Measurements from ENCODE around the gene GRIK1. TPM values are rescaled to one million over a fixed set of nuclear protein-coding genes. Genes with fewer than 3 reads are reported as not detected.

The GRIK1 gene
- total RNA-seq, 1 experiment from 2014 or later = not detected

DNA sequence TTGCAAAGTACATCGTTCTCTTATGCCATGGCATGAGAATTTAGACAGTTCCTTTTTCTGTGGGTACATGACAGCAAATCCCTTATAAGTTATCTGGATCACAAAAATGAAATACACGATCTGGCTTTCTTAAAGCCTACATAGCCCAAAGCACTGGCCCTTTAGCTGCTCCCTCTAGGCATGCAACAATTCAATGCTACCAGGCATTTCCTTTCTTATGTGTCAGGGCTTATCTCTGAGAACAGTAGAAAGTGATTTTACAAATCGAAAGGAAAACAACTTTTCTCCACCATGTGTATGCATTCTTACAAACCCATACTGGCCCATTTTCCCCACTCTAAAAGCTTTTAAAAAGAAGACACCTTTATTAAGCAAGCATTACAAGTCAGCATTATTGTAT, 139.7 kb downstream of the GRIK1 start:
- in situ Hi-C loops (cut with HindIII; ENCODE audit: low sequenced_read_pairs) = no loop called here

DNA sequence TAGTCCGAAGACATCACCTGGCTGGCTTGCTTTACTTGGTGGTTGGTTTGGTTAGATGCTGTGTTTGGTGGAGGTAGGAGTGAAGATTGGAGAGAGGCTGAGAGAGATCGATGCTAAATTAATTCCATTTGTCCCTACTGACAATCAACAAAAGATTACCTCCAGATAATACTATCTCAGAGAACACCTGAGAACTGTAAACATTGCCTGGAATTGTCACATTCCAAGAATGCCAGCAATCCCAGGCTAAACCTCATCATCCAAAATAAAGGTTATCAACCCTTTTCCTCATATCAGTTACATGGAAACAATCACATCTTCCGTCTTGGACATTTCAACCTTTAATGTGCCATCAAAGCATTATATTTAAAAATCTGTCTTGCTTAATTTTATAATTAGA, 141.0 kb downstream of the GRIK1 start:
- in situ Hi-C loops (cut with HindIII; ENCODE audit: low sequenced_read_pairs) = no loop called here
- DNase-seq (ENCODE audit: low spot score) = no peak

More for the DNA sequence above, 139.7 kb downstream of the GRIK1 start:
- DNase-seq (ENCODE audit: low spot score) = no peak

DNA sequence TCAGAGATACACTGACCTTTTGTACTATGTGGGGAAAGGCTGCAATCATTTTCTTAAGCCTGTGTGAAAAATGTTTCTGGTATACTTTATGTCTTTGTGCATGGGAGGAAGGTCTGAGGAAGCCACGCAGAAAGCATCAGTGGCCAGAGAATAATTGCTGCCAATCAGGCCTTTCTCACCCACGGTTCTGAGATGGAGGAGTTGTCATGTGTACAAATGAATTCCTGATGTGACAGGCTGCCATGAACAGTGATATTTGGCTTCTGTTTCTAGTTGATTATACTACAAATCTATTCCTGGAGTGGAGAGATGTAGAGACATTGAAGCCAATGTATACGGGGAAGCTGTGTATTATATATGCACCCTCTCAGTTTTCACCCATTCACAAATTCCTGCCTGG, 142.6 kb downstream of the GRIK1 start:
- in situ Hi-C loops (cut with HindIII; ENCODE audit: low sequenced_read_pairs) = no loop called here
- no peak for DNase-seq (ENCODE audit: low spot score)

DNA sequence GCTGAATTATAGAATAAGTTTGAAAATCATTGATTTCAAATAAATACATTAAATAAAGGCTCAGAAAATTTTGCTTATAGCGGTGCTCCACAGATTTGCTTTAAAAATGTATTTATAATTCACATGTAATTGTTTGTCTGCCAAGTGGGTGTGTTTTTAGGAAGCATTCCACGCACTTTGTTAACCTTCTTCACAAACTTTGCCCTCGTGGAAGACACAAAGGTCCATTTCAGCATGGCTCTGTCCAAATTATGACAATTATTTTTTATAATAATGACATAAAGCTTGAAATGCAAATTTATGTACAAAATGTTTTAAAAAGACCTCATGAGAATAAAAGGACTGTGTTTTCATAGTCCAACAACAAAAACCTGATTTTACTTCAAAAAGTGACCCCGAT, 146.1 kb downstream of the GRIK1 start:
- no peak for DNase-seq (ENCODE audit: low spot score)
- in situ Hi-C loops (cut with HindIII; ENCODE audit: low sequenced_read_pairs) = no loop called here

DNA sequence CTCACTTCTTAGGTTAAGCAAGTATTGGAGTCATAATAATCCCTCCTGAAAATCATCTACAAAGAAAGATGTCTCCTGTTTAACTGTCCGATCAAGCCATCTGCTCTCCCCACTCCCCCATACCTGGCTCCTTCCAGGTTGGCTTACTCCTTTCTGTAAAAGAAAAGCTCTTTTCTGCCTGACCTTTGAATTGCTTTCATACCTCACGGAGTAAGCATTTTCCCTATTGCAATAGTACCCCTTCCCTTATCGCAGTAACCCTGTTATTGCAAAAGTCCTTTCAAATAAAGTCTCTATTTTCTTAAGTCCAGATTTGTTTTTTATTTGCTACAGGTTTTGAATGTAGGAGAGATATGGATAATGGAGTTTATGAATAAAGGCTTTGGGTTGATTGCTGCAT, 150.4 kb downstream of the GRIK1 start:
- DNase-seq (ENCODE audit: low spot score) = no peak
- in situ Hi-C loops (cut with HindIII; ENCODE audit: low sequenced_read_pairs) = no loop called here

DNA sequence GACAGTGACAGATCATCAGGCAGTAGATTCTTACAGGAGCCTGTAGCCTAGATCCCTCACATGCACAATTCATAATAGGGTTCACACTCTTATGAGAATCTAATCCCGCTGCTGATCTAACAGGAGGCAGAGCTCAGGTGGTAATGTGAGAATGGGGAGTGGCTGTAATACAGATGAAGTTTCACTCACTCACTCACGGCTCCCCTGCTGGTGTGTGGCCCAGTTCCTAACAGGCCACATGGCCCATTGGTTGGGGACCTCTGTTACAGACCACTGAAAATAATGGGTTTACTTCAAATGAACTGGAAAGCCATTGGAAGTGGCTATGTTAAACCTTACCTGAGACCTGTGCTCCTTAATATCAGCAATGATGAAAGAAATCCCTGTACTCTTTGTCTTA, 151.0 kb downstream of the GRIK1 start:
- no peak for DNase-seq (ENCODE audit: low spot score)
- in situ Hi-C loops (cut with HindIII; ENCODE audit: low sequenced_read_pairs) = no loop called here

DNA sequence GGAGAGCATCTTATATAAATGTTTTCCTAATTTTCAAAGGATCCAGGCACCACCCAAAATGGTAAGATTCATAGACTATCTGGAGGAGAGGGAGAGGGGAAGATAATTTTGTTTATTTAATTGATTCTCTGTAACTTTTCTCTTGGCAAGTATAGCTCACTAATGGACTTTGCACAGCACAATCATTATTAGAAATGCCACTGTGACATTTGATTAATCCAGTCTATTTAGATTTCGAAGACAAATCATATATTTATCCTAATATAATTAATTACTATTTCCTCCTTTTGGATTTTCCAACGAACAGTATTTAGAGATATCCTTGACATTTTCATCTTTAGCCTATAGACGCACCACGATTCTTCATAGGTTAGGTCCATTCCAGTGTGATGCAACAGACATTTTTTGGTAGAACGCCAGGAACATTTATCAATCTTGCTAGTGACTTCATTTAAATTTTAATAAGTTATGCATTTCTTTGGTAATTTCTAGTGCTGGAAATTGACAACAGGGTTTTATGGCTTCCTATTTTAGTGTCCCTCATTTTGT, 152.4 kb downstream of the GRIK1 start:
- in situ Hi-C loops (cut with HindIII; ENCODE audit: low sequenced_read_pairs) = no loop called here
- no peak for DNase-seq (ENCODE audit: low spot score)

DNA sequence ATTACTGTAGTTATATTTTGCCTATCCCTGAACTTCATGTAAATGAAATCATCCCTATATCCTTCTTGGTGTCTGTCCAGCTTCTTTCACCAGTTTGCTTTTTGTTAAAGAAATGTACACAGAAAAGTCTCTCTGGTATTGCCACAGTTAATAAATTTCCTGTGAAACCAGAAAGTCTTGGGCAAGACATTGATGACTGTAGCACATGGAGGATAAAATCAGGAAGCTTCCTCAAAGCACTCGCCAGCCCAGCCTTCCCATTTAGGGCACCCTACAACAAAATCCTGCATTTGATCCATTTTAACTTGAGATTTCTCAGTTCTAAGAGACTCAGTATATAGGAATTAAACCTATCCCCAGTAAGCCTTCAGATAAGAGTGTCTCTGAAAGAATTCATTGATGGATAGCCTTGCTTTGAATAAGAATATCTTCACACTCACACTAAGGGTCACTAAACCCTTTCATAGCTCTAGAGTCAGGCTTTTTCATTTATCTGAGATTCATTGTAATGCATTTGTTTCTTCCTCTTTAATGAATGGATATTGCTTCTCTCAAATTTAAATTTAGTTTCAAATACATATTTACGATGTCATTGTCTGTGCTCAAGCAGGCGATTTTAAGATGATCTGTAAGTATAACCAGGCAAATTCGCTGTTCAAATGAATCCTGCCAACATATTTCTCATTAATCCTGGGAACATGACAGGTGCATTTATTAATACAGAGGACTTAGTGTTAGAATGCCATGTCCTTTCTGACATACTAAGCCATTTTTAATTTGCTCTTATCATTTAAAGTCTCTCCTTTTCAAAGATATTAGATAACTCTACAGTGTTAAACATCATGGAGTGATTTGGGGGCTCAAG, 153.1 kb downstream of the GRIK1 start:
- in situ Hi-C loops (cut with HindIII; ENCODE audit: low sequenced_read_pairs) = no loop called here
- DNase-seq (ENCODE audit: low spot score) = no peak

DNA sequence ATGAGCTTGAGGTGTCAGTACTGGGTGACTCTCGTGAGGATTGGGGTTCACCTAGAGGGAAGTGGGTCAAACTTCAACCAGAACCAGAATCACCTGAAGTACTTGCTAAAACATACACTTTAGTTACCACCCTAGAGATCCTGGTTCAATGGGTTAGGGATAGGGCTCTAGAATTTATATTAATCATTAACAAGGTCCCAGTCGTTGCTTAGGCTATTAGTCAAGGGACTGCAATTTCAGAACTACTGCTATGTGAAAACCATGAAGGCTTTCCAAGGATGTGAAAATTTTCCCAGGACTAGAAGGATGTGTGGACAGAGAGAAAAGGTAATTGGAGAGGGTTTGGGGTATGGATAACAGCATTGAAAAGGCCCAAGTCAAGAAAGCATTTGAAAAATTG, 162.6 kb downstream of the GRIK1 start:
- in situ Hi-C loops (cut with HindIII; ENCODE audit: low sequenced_read_pairs) = no loop called here
- no peak for DNase-seq (ENCODE audit: low spot score)

DNA sequence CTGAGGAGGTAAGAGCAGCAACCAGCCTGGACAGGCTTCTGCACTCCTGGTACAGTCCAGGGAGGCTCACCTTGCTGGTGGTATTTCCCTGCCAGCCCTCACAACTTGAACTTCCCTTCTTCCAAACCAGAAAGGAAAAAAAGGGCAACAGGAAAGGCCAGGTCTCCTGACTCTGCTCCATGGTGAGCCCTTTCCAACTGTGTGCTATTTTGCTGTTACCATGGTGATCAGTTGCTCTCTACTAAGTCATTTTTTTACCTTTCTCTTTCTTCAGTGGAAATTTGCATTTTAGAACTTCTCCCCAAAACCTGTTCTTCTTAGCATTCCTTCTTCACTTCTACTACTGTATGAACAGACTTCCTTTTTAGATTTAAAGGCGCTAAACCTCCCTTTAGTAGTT, 164.3 kb downstream of the GRIK1 start:
- no peak for DNase-seq (ENCODE audit: low spot score)
- in situ Hi-C loops (cut with HindIII; ENCODE audit: low sequenced_read_pairs) = no loop called here

DNA sequence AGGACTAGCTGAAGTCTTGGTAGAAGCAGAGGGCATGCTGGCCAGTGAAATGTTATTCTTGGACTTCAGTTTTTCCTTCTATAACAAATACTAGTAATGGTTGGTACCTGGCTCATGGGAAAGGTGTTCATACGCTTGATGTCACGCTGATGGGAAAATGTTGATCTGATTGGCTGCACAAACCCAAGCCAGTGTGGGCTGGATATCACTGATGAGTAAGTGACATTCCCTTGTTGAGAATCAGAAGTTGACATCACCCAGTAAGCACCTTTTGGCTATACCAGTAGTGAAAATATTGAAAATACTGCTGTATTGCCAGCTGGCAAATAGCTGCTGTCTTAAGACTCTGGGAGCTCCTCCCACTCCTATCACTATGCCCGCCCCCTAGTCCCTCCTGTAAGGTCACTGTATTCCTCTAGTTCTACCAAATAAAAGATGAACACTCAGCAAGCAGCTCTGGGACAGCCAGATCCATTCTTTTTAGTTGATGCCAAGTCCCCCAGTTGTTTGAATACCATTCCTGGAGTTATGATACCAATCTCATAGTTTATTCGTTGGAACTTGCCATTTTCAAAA, 168.2 kb downstream of the GRIK1 start:
- in situ Hi-C loops (cut with HindIII; ENCODE audit: low sequenced_read_pairs) = no loop called here
- no peak for DNase-seq (ENCODE audit: low spot score)

DNA sequence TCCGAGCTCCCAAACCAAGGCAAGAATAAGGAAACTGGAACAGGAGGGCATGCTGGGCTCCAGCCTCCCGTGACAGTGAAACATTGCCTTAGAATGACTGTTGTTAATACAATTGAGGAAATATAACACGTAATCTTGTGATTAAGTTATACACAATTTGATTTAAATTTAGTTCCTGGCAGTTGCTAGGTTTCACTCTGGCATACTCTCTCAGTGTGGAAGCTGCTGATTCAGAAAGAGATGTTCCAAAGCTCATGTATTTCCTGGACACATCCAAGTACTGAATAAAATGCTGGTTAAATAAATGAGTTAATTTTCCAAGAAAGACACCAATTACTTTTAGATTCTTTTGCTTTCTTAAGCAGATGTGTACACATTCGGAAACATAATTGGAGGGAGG, 176.1 kb downstream of the GRIK1 start:
- DNase-seq (ENCODE audit: low spot score) = no peak
- in situ Hi-C loops (cut with HindIII; ENCODE audit: low sequenced_read_pairs) = no loop called here

DNA sequence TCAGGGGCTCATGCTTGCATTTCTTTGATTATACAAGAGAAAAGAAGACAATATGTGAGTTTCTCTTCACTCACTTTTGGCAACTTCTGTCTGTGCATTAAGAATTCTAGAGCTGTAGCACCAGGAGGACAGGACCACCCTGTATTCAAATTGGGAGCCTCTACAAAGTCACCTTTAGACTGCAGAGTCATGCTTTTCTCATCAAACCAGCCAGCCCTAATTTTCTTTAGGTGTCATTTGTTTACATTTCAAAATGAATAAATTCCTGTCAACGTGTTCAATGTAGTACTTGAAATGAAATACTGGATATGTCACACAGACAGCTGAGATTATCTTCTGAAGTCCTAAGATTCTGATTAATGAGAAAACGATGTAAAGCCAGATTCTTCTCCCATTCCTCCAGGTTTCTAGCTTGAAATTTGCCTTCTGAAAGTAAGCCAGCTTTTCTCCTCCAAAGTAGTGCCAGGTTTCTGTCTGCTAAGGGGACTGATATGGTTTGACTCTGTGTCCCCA, 177.2 kb downstream of the GRIK1 start:
- no peak for DNase-seq (ENCODE audit: low spot score)
- in situ Hi-C loops (cut with HindIII; ENCODE audit: low sequenced_read_pairs) = no loop called here

DNA sequence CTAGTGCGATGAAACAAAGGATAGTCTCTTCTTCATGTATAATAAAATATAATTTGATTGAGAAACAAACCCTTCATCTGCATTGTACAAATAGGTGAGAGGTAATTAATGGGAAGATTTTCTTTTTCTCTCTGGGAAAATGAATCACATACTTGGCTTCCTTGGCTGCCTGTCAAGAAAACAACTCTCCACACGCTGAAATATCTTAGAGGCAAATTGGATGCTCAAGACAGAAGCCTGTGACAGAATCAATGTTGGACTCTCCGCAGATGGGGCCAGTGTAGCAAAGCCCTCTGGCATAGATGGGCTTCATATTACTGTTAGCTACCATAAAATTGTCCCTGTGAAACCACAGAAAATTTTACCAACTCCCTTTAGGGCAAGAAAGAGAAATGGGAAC, 186.6 kb downstream of the GRIK1 start:
- no peak for DNase-seq (ENCODE audit: low spot score)
- in situ Hi-C loops (cut with HindIII; ENCODE audit: low sequenced_read_pairs) = no loop called here

DNA sequence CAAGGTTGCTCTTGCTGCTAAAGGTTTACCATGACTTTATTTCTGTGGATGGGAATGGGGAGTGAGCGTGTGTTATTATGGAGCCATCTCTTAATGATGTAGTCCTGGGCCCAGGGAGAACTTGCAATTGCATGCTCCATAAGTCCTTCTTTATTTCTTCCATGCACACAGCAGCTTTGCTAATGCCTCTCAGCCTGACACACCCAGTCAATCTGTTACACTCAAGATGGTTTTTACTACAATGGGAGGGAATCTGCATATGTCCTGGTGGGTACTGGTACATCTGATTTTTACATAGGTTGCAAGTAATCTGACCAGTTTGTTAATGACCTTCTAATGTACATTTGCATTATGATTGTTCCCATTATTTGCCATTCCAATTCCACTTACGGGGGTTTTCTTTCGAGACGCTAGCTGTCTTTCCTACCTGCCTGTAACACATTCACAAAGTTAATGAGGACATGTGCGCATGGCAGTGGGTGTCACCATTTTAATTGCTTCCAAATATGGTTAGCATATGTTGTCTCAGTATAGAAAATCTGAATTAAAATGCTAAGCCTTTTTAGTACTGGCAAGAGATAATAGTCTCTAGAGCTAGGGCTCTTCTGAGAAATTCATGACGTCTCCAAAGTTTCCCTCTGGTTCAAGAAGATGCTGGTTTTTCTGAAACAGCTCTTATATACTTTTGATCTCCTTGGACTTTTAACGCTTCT, 188.2 kb downstream of the GRIK1 start:
- in situ Hi-C loops (cut with HindIII; ENCODE audit: low sequenced_read_pairs) = no loop called here
- DNase-seq (ENCODE audit: low spot score) = no peak

DNA sequence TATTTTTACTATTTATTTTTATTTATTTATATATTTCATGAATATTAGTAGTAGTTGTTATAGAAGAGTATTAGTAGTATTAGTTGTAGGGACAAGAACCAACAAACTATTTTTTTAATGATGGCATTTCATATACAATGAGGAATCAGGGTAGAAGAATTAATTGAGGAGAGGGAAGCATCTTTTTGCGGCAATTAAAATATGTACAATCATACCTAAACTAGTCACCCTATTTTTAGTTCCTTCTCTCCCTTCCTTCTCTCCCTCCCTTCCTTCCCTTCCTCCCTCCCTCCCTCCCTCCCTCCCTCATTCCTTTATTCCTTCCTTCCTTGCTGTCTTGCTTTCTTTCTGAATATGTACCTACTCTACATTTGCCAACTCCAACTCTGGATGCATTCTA, 189.8 kb downstream of the GRIK1 start:
- no peak for DNase-seq (ENCODE audit: low spot score)
- in situ Hi-C loops (cut with HindIII; ENCODE audit: low sequenced_read_pairs) = no loop called here

DNA sequence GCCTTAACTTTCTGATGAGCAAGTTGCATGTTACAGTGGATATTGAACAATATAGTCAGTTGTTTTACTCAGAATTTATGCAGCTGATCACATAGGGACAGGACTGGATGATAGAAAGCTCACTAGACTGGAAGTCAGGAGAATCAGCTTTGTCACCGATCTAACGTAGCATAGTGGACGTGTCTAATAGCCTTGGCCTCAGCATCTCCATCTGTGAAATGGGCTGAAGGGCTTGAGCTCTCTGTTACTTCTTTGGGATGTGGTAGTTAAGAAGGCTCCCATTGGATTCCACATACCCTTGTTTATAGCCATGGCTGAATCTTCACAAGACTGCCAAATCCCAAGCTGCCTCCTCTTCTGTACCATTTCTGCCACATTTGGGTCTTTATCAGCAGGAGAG, 190.6 kb downstream of the GRIK1 start:
- no peak for DNase-seq (ENCODE audit: low spot score)
- in situ Hi-C loops (cut with HindIII; ENCODE audit: low sequenced_read_pairs) = no loop called here

DNA sequence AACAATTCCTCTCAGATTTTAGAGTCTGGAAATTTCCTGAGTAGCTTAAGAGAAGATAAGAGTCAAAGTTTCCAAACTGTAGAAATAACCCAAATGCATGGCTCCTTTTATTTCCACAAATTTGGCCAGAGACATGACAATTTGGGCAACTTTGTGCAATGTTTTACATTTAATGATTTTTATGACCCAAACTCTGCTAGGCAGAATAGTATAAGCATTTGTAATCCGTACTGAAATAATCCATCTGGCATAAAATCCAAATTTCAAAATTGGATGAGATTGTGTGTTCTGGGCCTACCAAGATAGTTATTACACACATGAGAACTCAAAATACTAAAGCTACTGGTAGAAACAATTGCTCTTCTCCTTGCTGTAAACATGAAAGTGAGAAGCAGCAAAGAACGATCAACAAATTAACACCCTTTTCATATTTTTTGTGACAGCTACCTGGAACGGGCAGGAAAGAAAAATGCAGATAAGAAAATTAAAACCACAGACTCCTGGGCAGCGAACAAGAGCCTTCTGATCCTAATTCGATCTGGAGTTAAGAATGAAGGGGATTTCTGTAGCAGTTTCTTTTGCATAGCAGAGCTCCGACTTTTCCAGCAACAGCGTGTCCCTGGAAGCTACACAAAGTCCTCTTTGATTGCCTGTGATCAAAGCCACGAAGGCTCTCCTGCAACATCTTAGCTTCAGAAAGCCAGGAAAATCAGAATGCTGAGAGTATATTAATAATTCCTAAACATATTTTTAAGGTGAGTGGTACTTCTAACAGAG, 191.2 kb downstream of the GRIK1 start:
- DNase-seq (ENCODE audit: low spot score) = no peak
- in situ Hi-C loops (cut with HindIII; ENCODE audit: low sequenced_read_pairs) = no loop called here

DNA sequence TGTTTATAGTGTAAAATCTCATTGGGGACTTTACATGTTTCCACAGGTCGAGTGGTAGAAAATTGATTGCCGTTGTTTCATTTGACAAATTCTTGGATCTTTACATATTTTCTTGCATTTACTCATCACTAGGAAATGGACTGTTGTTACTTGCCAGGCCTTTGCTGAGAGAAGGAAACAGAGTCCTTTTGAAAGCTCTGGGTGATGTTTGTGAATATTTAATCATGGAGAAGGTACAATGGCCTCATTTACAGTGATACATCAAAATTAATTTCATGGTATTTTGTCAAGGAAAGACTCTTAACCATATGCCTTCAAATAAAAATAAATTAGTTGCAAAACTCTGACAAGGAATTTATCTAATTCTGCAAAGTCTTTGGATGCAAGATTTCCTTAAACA, 198.0 kb downstream of the GRIK1 start:
- in situ Hi-C loops (cut with HindIII; ENCODE audit: low sequenced_read_pairs) = no loop called here
- DNase-seq (ENCODE audit: low spot score) = no peak
